Measurements from ENCODE around the gene IMP4. TPM values are rescaled to one million over a fixed set of nuclear protein-coding genes. Genes with fewer than 3 reads are reported as not detected.

Gene IMP4
- polyA plus RNA-seq, 1 donor from 2014 or later, result 78.0 TPM

GRCh38 chr2:130370490-130370889, 27.8 kb downstream of the IMP4 start:
- Histone ChIP-seq H4K20me1 (ENCODE audit: insufficient read depth) (no peaks in the 10 kb centered on the region), H3K9me2 (ENCODE audit: insufficient read depth, low read length) (no peaks in the 10 kb centered on the region), H3K36me3 (ENCODE audit: insufficient read depth, low read length) (no peaks in the 10 kb centered on the region), H3K9ac (ENCODE audit: low read length) (no peak overlapping the region), H2AFZ (ENCODE audit: low read depth, low read length) (no peak overlapping the region), H3K9me3 (ENCODE audit: low read length) (no peaks in the 10 kb centered on the region), H3K27me3 (ENCODE audit: insufficient read depth, low read depth, low read length) (no peaks in the 10 kb centered on the region), H3K79me2 (replicated peaks; ENCODE audit: insufficient read depth, low read length) (no peaks in the 10 kb centered on the region), H3K27ac (ENCODE audit: low read length) (no peak overlapping the region), H3K4me3 (ENCODE audit: low read length) (no peak overlapping the region), H3K4me2 (ENCODE audit: low read length) (no peak overlapping the region), H3F3A (ENCODE audit: insufficient read depth, low read length, poor library complexity, severe bottlenecking) (no peaks in the 10 kb centered on the region)
- TF ChIP-seq REST (IDR thresholded peaks at IDR 0.05; ENCODE audit: borderline replicate concordance) (no peak), MXI1 (conservative IDR thresholded peaks at IDR 0.05; ENCODE audit: poor library complexity, severe bottlenecking) (no peak), CTCF (IDR thresholded peaks at IDR 0.05; ENCODE audit: poor library complexity, severe bottlenecking) (no peak), EP300 (conservative IDR thresholded peaks at IDR 0.05; ENCODE audit: poor library complexity, severe bottlenecking) (no peak), TAF1 (IDR thresholded peaks at IDR 0.05; ENCODE audit: low read depth) (no peak), SMC3 (conservative IDR thresholded peaks at IDR 0.05; ENCODE audit: poor library complexity) (no peak), RAD21 (conservative IDR thresholded peaks at IDR 0.05) (no peak), EZH2 (IDR thresholded peaks at IDR 0.05; ENCODE audit: borderline replicate concordance, insufficient read depth, low read length, poor library complexity, severe bottlenecking) (no peak), POLR2AphosphoS5 (IDR thresholded peaks at IDR 0.05) (no peak)

GRCh38 chr2:130371723-130372054, 29.0 kb downstream of the IMP4 start:
- Histone ChIP-seq H3K9me3 (ENCODE audit: low read length) (no peaks in the 10 kb centered on the region), H3K4me3 (ENCODE audit: low read length) (peak overlapping the region; percentile 87), H3F3A (ENCODE audit: insufficient read depth, low read length, poor library complexity, severe bottlenecking) (no peaks in the 10 kb centered on the region), H3K4me2 (ENCODE audit: low read length) (peak overlapping the region; percentile 62), H3K27ac (ENCODE audit: low read length) (peak overlapping the region; percentile 49), H3K79me2 (replicated peaks; ENCODE audit: insufficient read depth, low read length) (no peaks in the 10 kb centered on the region), H2AFZ (ENCODE audit: low read depth, low read length) (peak overlapping the region; percentile 91), H3K9me2 (ENCODE audit: insufficient read depth, low read length) (no peaks in the 10 kb centered on the region), H3K36me3 (ENCODE audit: insufficient read depth, low read length) (no peaks in the 10 kb centered on the region), H4K20me1 (ENCODE audit: insufficient read depth) (no peaks in the 10 kb centered on the region), H3K27me3 (ENCODE audit: insufficient read depth, low read depth, low read length) (no peaks in the 10 kb centered on the region), H3K9ac (ENCODE audit: low read length) (peak overlapping the region; percentile 75)
- no peak for TF ChIP-seq EP300 (conservative IDR thresholded peaks at IDR 0.05; ENCODE audit: poor library complexity, severe bottlenecking)
- TF ChIP-seq EZH2 (IDR thresholded peaks at IDR 0.05; ENCODE audit: borderline replicate concordance, insufficient read depth, low read length, poor library complexity, severe bottlenecking), result no peak
- TF ChIP-seq POLR2AphosphoS5 (IDR thresholded peaks at IDR 0.05), result no peak
- TF ChIP-seq SMC3 (conservative IDR thresholded peaks at IDR 0.05; ENCODE audit: poor library complexity), result no peak
- no peak for TF ChIP-seq REST (IDR thresholded peaks at IDR 0.05; ENCODE audit: borderline replicate concordance)
- TF ChIP-seq TAF1 (IDR thresholded peaks at IDR 0.05; ENCODE audit: low read depth), result no peak
- no peak for TF ChIP-seq RAD21 (conservative IDR thresholded peaks at IDR 0.05)
- no peak for TF ChIP-seq CTCF (IDR thresholded peaks at IDR 0.05; ENCODE audit: poor library complexity, severe bottlenecking)
- TF ChIP-seq MXI1 (conservative IDR thresholded peaks at IDR 0.05; ENCODE audit: poor library complexity, severe bottlenecking), result no peak

Measured in neural cell (in vitro differentiated cells).